MM.1S (cell line): ENCODE results near the gene C16orf95.

Experiments
- DNase-seq: peaks from one replicate; pipeline ENCODE4 v3.0.0-alpha.2; 2015
- H2AFZ ChIP-seq: fragments of 300-600 bp; sonication (generic); 2 replicates; pipeline ENCODE4 v1.6.0; 2016; ENCODE audit warnings: antibody characterized with exemption, low read length
- H3F3A ChIP-seq: fragments of 300-600 bp; sonication (generic); 2 replicates; pipeline ENCODE4 v1.6.1; 2016; ENCODE audit warnings: mild to moderate bottlenecking, antibody characterized with exemption, low read length, moderate library complexity, mixed read lengths; ENCODE audit not compliant: insufficient read depth
- H3K27ac ChIP-seq: fragments of 300-600 bp; sonication (generic); 2 replicates; pipeline ENCODE4 v1.5.1; 2016; ENCODE audit warnings: mild to moderate bottlenecking, low read length
- H3K27me3 ChIP-seq: fragments of 300-600 bp; sonication (generic); replicated peaks from 2 replicates; pipeline ENCODE4 v1.6.0; 2016; ENCODE audit warnings: low read length; ENCODE audit not compliant: insufficient read depth
- H3K36me3 ChIP-seq: fragments of 300-600 bp; sonication (generic); replicated peaks from 2 replicates; pipeline ENCODE4 v1.6.1; 2016; ENCODE audit warnings: mild to moderate bottlenecking, low read length, mixed read lengths; ENCODE audit not compliant: insufficient read depth
- H3K4me1 ChIP-seq: fragments of 300-600 bp; sonication (generic); 2 replicates; pipeline ENCODE4 v1.6.1; 2016; ENCODE audit warnings: low read length, mixed read lengths
- H3K4me2 ChIP-seq: fragments of 300-600 bp; sonication (generic); 2 replicates; pipeline ENCODE4 v1.6.0; 2016; ENCODE audit warnings: low read depth, low read length
- H3K4me3 ChIP-seq: fragments of 300-600 bp; sonication (generic); 2 replicates; pipeline ENCODE4 v1.5.1; 2016; ENCODE audit warnings: low read length, mixed read lengths
- H3K79me2 ChIP-seq: fragments of 300-600 bp; sonication (generic); 2 replicates; pipeline ENCODE4 v1.6.1; 2016; ENCODE audit warnings: mixed run types, low read length, mixed read lengths
- H3K9ac ChIP-seq: fragments of 300-600 bp; sonication (generic); 2 replicates; pipeline ENCODE4 v1.6.1; 2016; ENCODE audit warnings: low read length, mixed read lengths
- H3K9me2 ChIP-seq: fragments of 300-600 bp; sonication (generic); replicated peaks from 2 replicates; pipeline ENCODE4 v1.6.1; 2016; ENCODE audit warnings: mild to moderate bottlenecking, low read length, mixed read lengths; ENCODE audit not compliant: insufficient read depth
- H3K9me3 ChIP-seq: fragments of 300-600 bp; sonication (generic); replicated peaks from 2 replicates; pipeline ENCODE4 v1.6.1; 2016; ENCODE audit warnings: mild to moderate bottlenecking, low read length, mixed read lengths; ENCODE audit not compliant: insufficient read depth
- H4K20me1 ChIP-seq: fragments of 300-600 bp; sonication (generic); 2 replicates; pipeline ENCODE4 v1.6.1; 2016; ENCODE audit warnings: mild to moderate bottlenecking, low read length, moderate library complexity, mixed read lengths; ENCODE audit not compliant: insufficient read depth
- EZH2 ChIP-seq: fragments of 300-600 bp; sonication (generic); optimal IDR thresholded peaks from 2 replicates; pipeline ENCODE3; 2017; ENCODE audit warnings: low read depth, mild to moderate bottlenecking, antibody characterized with exemption, low read length, mixed read lengths
- EZH2phosphoT487 ChIP-seq: fragments of 300-600 bp; sonication (generic); IDR thresholded peaks from 2 replicates; pipeline ENCODE4 v1.6.1; 2018; ENCODE audit warnings: antibody characterized with exemption, low read length
- TF ChIP-seq, protein P1 (sequence below): fragments of 300-600 bp; sonication (generic); IDR thresholded peaks from 2 replicates; pipeline ENCODE4 v1.5.1; 2016; ENCODE audit warnings: antibody characterized with exemption, low read length, mixed read lengths

The C16orf95 gene

GRCh38 chr16:87358250-87358649 lies 41.1 kb upstream of the C16orf95 start:
- TF ChIP-seq EZH2phosphoT487 (no peak), EZH2 (no peak)
- TF ChIP-seq, protein P1, sequence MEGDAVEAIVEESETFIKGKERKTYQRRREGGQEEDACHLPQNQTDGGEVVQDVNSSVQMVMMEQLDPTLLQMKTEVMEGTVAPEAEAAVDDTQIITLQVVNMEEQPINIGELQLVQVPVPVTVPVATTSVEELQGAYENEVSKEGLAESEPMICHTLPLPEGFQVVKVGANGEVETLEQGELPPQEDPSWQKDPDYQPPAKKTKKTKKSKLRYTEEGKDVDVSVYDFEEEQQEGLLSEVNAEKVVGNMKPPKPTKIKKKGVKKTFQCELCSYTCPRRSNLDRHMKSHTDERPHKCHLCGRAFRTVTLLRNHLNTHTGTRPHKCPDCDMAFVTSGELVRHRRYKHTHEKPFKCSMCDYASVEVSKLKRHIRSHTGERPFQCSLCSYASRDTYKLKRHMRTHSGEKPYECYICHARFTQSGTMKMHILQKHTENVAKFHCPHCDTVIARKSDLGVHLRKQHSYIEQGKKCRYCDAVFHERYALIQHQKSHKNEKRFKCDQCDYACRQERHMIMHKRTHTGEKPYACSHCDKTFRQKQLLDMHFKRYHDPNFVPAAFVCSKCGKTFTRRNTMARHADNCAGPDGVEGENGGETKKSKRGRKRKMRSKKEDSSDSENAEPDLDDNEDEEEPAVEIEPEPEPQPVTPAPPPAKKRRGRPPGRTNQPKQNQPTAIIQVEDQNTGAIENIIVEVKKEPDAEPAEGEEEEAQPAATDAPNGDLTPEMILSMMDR: no peak

DNA sequence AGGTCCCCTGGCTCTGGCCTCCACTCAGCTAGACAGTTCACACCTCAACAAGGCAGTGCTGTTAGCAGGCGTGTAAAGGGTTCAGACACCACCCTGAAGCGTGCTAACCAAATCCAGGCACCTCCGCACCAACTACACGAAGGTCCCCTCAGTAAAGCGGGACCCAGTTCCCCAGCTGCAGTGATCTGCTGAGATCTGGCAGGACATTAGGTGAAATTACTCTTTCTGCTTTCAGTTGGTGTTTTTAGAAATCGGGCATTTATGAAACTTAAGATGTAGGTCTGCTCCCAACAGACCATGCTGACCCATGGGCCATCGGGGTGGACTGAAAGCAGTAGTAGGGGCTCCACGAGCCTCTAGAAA lies 39.3 kb upstream of the C16orf95 start:
- Histone ChIP-seq H4K20me1 (no peaks in the 10 kb centered on the region), H3K79me2 (no peaks in the 10 kb centered on the region), H3K4me2 (no peak overlapping the region), H3K27ac (no peak overlapping the region), H3K4me3 (no peak overlapping the region), H3K36me3 (no peaks in the 10 kb centered on the region), H3K9ac (no peak overlapping the region), H3K9me2 (no peaks in the 10 kb centered on the region), H3K27me3 (no peaks in the 10 kb centered on the region), H3K4me1 (no peaks in the 10 kb centered on the region), H3F3A (no peaks in the 10 kb centered on the region), H3K9me3 (no peaks in the 10 kb centered on the region), H2AFZ (no peak overlapping the region)
- DNase-seq: no peak
- no peak for TF ChIP-seq EZH2phosphoT487
- TF ChIP-seq EZH2: no peak
- TF ChIP-seq, protein P1: no peak

More at GRCh38 chr16:87358250-87358649, 41.1 kb upstream of the C16orf95 start:
- H3K27me3 ChIP-seq: no peaks in the 10 kb centered on the region
- no peaks in the 10 kb centered on the region for H4K20me1 ChIP-seq
- no peaks in the 10 kb centered on the region for H3K36me3 ChIP-seq
- no peak for DNase-seq
- H3K79me2 ChIP-seq: no peaks in the 10 kb centered on the region
- no peaks in the 10 kb centered on the region for H3K9me3 ChIP-seq
- H3K4me1 ChIP-seq: no peaks in the 10 kb centered on the region
- no peak overlapping the region for H2AFZ ChIP-seq
- no peaks in the 10 kb centered on the region for H3F3A ChIP-seq
- no peak overlapping the region for H3K4me2 ChIP-seq
- H3K9ac ChIP-seq: no peak overlapping the region
- H3K4me3 ChIP-seq: no peak overlapping the region
- H3K9me2 ChIP-seq: no peaks in the 10 kb centered on the region
- H3K27ac ChIP-seq: no peak overlapping the region

DNA sequence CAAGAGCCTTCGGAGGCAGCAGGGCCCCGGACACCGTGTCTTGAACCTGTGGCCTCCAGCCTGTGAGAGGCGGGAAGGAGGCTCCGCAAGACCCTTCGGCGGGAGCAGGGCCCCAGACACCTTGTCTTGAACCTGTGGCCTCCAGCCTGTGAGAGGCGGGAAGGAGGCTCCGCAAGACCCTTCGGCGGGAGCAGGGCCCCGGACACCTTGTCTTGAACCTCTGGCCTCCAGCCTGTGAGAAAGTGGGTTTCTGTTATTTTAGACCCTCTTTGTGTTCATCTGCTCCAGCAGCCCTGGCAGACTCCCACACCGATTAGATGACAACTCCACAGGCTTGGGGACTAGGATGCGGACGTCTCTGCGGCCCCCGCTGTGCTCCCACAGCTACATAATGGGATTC lies 36.4 kb upstream of the C16orf95 start:
- no peak overlapping the region for H3K4me2 ChIP-seq
- H3K9ac ChIP-seq: no peak overlapping the region
- DNase-seq: no peak
- H2AFZ ChIP-seq: no peak overlapping the region
- H3K27ac ChIP-seq: no peak overlapping the region
- no peaks in the 10 kb centered on the region for H3F3A ChIP-seq
- TF ChIP-seq, protein P1: no peak
- no peak for TF ChIP-seq EZH2
- H3K79me2 ChIP-seq: no peaks in the 10 kb centered on the region
- no peaks in the 10 kb centered on the region for H4K20me1 ChIP-seq
- H3K27me3 ChIP-seq: no peaks in the 10 kb centered on the region
- H3K36me3 ChIP-seq: no peaks in the 10 kb centered on the region
- H3K9me2 ChIP-seq: no peaks in the 10 kb centered on the region
- no peak overlapping the region for H3K4me3 ChIP-seq
- H3K4me1 ChIP-seq: no peaks in the 10 kb centered on the region
- no peaks in the 10 kb centered on the region for H3K9me3 ChIP-seq
